ENCODE data around the gene CPA5. TPM values are rescaled to one million over a fixed set of nuclear protein-coding genes. Genes with fewer than 3 reads are reported as not detected.

The CPA5 gene
- total RNA-seq, 2 experiments from 2014 or later = not detected

DNA sequence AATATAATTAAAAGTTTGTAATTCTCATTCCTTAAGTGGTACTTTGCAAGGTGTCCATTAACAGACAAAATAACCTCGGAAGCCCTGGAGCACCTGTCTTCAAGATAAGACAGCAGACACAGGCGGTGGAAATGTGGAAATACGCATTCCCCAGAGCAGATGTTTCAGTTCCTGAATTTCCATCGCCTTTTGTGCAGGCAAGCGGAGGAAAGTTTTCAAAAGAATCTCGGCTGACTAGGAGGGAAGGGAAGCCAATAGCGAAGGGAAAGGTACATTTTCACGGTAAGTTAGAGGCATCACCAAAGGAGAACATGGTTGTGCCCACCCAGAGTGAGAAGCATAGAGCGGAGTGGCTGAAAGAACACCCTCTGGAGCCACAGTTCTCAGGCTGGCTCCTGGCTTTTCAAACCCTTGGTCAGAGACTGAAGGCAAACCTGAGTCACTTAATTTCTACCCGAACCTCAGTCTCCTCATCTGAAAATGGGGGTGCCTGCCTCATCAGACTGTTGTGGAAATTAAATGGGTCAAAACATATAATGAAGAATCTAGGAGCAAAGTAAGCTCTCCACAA is 49.3 kb downstream of the CPA5 start:
- H3K4me1 Mint-ChIP-seq (ENCODE audit: low read depth) = peaks cover 41% of the 10 kb centered on the region
- H3K27me3 Mint-ChIP-seq = no peaks in the 10 kb centered on the region
- H3K4me3 Mint-ChIP-seq = peak overlapping the region; percentile 82
- ChIA-PET POLR2A (interaction anchor here (1.0 to 1.3 kb wide), 4 partner anchors 19 to 47 kb away, joined by 3 to 7 read pairs (median 6); partner anchors contain the start of gene CEP41), CTCF (no interaction called here)
- TF ChIP-seq, protein P1, sequence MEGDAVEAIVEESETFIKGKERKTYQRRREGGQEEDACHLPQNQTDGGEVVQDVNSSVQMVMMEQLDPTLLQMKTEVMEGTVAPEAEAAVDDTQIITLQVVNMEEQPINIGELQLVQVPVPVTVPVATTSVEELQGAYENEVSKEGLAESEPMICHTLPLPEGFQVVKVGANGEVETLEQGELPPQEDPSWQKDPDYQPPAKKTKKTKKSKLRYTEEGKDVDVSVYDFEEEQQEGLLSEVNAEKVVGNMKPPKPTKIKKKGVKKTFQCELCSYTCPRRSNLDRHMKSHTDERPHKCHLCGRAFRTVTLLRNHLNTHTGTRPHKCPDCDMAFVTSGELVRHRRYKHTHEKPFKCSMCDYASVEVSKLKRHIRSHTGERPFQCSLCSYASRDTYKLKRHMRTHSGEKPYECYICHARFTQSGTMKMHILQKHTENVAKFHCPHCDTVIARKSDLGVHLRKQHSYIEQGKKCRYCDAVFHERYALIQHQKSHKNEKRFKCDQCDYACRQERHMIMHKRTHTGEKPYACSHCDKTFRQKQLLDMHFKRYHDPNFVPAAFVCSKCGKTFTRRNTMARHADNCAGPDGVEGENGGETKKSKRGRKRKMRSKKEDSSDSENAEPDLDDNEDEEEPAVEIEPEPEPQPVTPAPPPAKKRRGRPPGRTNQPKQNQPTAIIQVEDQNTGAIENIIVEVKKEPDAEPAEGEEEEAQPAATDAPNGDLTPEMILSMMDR (IDR thresholded peaks at IDR 0.05) = no peak
- no peaks in the 10 kb centered on the region for H3K9me3 ChIP-seq (ENCODE audit: control insufficient read depth in 1 of 2, insufficient read depth in 1 of 2, low read length in 2 of 2)
- peaks cover 12% of the 10 kb centered on the region for H3K4me1 ChIP-seq (ENCODE audit: insufficient read depth, low read length)
- peaks cover 11% of the 10 kb centered on the region for H3K36me3 Mint-ChIP-seq (ENCODE audit: low read depth)
- H3K9me3 Mint-ChIP-seq = no peaks in the 10 kb centered on the region
- H3K27ac Mint-ChIP-seq = peak overlapping the region; percentile 82
- peak overlapping the region; percentile 10 for H3K4me3 ChIP-seq (ENCODE audit: low read length)
- DNase-seq (peak in 1 of 14 experiments; percentile 17), ATAC-seq (ENCODE audit: poor library complexity) (no peak)
- no peak overlapping the region for H3K27ac ChIP-seq (ENCODE audit: low read depth in 1 of 2, low read length in 2 of 2)
- intact Hi-C loops (cut with DNase I, micrococcal nuclease) = no loop called here
- no peaks in the 10 kb centered on the region for H3K27me3 ChIP-seq (ENCODE audit: control insufficient read depth in 1 of 2, insufficient read depth in 2 of 2, low read length in 2 of 2)
- no peaks in the 10 kb centered on the region for H3K36me3 ChIP-seq (ENCODE audit: insufficient read depth, low read length)

DNA sequence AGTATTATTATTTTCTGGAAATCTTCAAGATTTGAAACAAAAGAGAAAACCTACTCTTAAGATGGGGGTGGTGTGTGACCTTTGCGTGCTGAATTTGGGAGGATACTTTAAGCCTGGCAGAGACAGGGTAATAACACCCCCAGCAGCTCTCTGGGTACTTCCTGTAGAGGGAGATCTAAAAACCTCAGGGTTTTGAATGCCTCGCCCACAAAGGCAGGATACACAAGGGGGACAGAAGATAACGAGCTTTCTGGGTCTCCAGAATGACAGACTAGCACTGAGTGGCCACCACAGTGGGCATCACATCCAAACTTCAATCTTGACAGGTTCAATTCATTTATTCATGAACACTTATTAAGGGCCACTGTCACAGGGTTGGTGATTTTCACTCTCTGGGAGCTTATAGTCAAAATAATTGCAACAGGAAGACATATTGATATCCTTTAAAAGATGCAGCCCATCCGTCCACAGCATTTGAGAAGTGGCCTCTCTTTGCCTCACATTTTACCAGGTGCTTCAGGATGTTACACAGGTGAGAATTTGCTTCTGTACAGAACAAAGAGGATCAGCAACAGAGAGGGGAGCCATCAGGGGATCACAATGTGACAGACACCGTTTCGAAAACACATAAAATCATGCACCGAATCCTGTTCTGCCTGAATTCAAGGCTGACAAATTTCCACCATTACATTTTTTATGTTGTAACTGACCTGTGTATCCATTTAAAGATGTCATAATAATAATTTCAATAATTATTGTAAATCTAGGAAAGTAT is 50.0 kb downstream of the CPA5 start:
- CTCF ChIA-PET = no interaction called here
- Histone ChIP-seq H3K27me3 (ENCODE audit: control insufficient read depth in 1 of 2, insufficient read depth in 2 of 2, low read length in 2 of 2) (no peaks in the 10 kb centered on the region), H3K9me3 (ENCODE audit: control insufficient read depth in 1 of 2, insufficient read depth in 1 of 2, low read length in 2 of 2) (no peaks in the 10 kb centered on the region), H3K4me1 (ENCODE audit: insufficient read depth, low read length) (peaks cover 12% of the 10 kb centered on the region), H3K27ac (ENCODE audit: low read depth in 1 of 2, low read length in 2 of 2) (no peak overlapping the region), H3K36me3 (ENCODE audit: insufficient read depth, low read length) (no peaks in the 10 kb centered on the region), H3K4me3 (ENCODE audit: low read length) (peak overlapping the region; percentile 10)
- peak overlapping the region; percentile 82 for H3K4me3 Mint-ChIP-seq
- intact Hi-C loops (cut with DNase I, micrococcal nuclease) = no loop called here
- peaks cover 14% of the 10 kb centered on the region for H3K36me3 Mint-ChIP-seq (ENCODE audit: low read depth)
- TF ChIP-seq, protein P1 (IDR thresholded peaks at IDR 0.05) = peak; percentile 24
- no peaks in the 10 kb centered on the region for H3K27me3 Mint-ChIP-seq
- POLR2A ChIA-PET = interaction anchor here (0.8 to 1.3 kb wide), 5 partner anchors 18 to 189 kb away, joined by 3 to 7 read pairs (median 4); partner anchors contain the start of genes CEP41 and TMEM209
- H3K4me1 Mint-ChIP-seq (ENCODE audit: low read depth) = peaks cover 41% of the 10 kb centered on the region
- peak in 9 of 14 experiments; percentile 8 to 61 (median 37) for DNase-seq
- no peaks in the 10 kb centered on the region for H3K9me3 Mint-ChIP-seq
- peak; percentile 97 for ATAC-seq (ENCODE audit: poor library complexity)
- H3K27ac Mint-ChIP-seq = peak overlapping the region; percentile 82

DNA sequence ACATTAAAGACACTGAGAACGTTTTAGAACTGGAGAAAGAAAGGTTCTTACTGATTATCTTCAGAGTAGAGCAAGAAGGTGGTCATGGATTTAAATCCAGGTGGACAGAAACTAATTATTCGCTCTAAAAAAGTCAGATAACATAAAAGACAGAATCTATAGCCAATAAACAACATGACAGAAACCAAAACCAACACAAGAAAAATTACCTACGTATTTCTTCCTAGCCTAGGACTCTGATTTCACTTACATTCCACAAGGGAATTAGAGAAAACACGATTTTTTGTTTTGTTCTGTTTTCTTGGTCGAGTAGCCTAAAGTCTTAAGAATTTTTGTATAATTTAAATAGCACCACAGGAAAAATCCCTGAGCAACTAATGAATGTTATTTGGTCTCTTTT is 50.8 kb downstream of the CPA5 start:
- ATAC-seq (ENCODE audit: poor library complexity) (no peak), DNase-seq (no peak)
- Mint-ChIP-seq H3K36me3 (ENCODE audit: low read depth) (peaks cover 22% of the 10 kb centered on the region), H3K27me3 (no peaks in the 10 kb centered on the region), H3K27ac (peak overlapping the region; percentile 82), H3K9me3 (no peaks in the 10 kb centered on the region), H3K4me1 (ENCODE audit: low read depth) (peaks cover 41% of the 10 kb centered on the region), H3K4me3 (no peak overlapping the region)
- H3K27me3 ChIP-seq (ENCODE audit: control insufficient read depth in 1 of 2, insufficient read depth in 2 of 2, low read length in 2 of 2) = no peaks in the 10 kb centered on the region
- TF ChIP-seq, protein P1 (IDR thresholded peaks at IDR 0.05) = no peak
- ChIA-PET CTCF (no interaction called here), POLR2A (no interaction called here)
- no peaks in the 10 kb centered on the region for H3K9me3 ChIP-seq (ENCODE audit: control insufficient read depth in 1 of 2, insufficient read depth in 1 of 2, low read length in 2 of 2)
- intact Hi-C loops (cut with DNase I, micrococcal nuclease) = no loop called here
- H3K4me1 ChIP-seq (ENCODE audit: insufficient read depth, low read length) = peaks cover 12% of the 10 kb centered on the region
- H3K4me3 ChIP-seq (ENCODE audit: low read length) = no peak overlapping the region
- no peak overlapping the region for H3K27ac ChIP-seq (ENCODE audit: low read depth in 1 of 2, low read length in 2 of 2)
- no peaks in the 10 kb centered on the region for H3K36me3 ChIP-seq (ENCODE audit: insufficient read depth, low read length)

All from CD4-positive, alpha-beta T cell (primary cell).